NT2/D1 (cell line): ENCODE data around the gene SARDH.

Source experiments
- DNase-seq: peaks from one replicate; pipeline ENCODE4 v3.0.0-alpha.2; 2011; ENCODE audit warnings: low read depth, low spot score
- H3K27me3 ChIP-seq: 2 replicates; pipeline ENCODE4 v1.6.0; 2011; ENCODE audit warnings: mild to moderate bottlenecking; ENCODE audit not compliant: insufficient read length, insufficient read depth
- H3K36me3 ChIP-seq: 2 replicates; pipeline ENCODE4 v1.6.1; 2011; ENCODE audit warnings: mild to moderate bottlenecking, low read length, mixed read lengths; ENCODE audit not compliant: insufficient read depth, insufficient read length
- H3K4me1 ChIP-seq: 2 replicates; pipeline ENCODE4 v1.5.1; 2011; ENCODE audit not compliant: insufficient read depth, insufficient read length
- H3K4me3 ChIP-seq: 2 replicates; pipeline ENCODE4 v1.5.1; 2011; ENCODE audit warnings: low read depth; ENCODE audit not compliant: insufficient read length
- H3K9ac ChIP-seq: 2 replicates; pipeline ENCODE4 v1.6.0; 2011; ENCODE audit warnings: low read depth; ENCODE audit not compliant: insufficient read length
- H3K9me3 ChIP-seq: 2 replicates; pipeline ENCODE4 v1.5.1; 2011; ENCODE audit warnings: mild to moderate bottlenecking, low read length; ENCODE audit not compliant: insufficient read depth
- SUZ12 ChIP-seq: IDR thresholded peaks from 2 replicates; pipeline ENCODE4 v1.6.1; 2011; ENCODE audit not compliant: insufficient read length, insufficient read depth; ENCODE audit errors: extremely low read depth
- YY1 ChIP-seq: IDR thresholded peaks from 2 replicates; pipeline ENCODE4 v1.6.1; 2011; ENCODE audit not compliant: insufficient read length, insufficient read depth
- ZNF274 ChIP-seq: IDR thresholded peaks from 2 replicates; pipeline ENCODE4 v1.6.1; 2011; ENCODE audit warnings: mild to moderate bottlenecking, low read depth, low read length

SARDH gene

DNA sequence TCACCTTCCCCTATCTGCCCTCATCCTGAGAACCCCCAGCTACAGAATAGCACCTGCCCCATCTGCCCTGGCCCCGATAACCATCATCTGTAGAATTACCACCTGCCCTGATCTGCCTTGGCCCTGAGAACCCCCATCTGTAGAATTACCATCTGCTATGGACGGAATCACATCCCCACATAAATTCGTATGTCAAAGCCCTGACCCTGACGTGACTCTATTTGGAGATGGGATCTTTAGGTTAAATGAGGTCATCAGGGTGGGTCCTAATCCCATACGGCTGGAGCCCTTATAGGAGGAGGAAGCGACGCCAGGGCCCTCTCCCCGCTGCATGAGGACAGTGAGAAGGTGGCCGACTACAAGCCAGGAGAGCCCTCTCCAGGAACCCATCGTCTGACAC lies 32.6 kb downstream of the SARDH start:
- DNase-seq: no peak
- Histone ChIP-seq H3K27me3 (no peaks in the 10 kb centered on the region), H3K36me3 (no peaks in the 10 kb centered on the region), H3K9me3 (no peaks in the 10 kb centered on the region), H3K4me1 (peaks cover 9% of the 10 kb centered on the region), H3K4me3 (no peak overlapping the region), H3K9ac (no peak overlapping the region)
- no peak for TF ChIP-seq SUZ12
- TF ChIP-seq YY1: no peak

DNA sequence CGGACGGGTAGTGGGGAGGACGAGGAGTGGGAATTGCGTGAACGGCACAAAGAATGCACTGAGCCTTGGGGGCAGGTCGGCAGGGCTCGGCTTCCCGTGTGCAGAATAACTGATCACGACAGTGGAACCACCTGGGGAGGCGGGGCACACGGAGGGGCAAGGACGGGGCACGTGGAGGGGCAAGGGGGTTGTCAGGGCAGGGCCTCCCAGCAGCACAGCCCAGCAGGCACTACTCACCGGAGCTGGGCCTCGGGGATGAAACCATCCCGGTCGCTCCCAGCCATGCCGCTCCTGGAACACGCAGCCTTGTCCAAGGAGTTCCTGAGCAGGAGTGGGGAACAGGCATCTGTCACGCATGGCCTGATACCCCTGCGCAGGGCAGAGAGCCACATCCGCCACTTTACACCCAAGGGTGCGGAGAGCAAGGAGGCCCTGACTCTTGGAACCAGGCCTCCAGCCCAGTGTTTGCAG lies 33.4 kb downstream of the SARDH start:
- no peak overlapping the region for H3K4me3 ChIP-seq
- no peaks in the 10 kb centered on the region for H3K36me3 ChIP-seq
- H3K9me3 ChIP-seq: no peaks in the 10 kb centered on the region
- no peaks in the 10 kb centered on the region for H3K27me3 ChIP-seq
- H3K9ac ChIP-seq: no peak overlapping the region
- no peak for TF ChIP-seq SUZ12
- no peak for TF ChIP-seq ZNF274
- TF ChIP-seq YY1: no peak
- no peak for DNase-seq
- peaks cover 9% of the 10 kb centered on the region for H3K4me1 ChIP-seq

DNA sequence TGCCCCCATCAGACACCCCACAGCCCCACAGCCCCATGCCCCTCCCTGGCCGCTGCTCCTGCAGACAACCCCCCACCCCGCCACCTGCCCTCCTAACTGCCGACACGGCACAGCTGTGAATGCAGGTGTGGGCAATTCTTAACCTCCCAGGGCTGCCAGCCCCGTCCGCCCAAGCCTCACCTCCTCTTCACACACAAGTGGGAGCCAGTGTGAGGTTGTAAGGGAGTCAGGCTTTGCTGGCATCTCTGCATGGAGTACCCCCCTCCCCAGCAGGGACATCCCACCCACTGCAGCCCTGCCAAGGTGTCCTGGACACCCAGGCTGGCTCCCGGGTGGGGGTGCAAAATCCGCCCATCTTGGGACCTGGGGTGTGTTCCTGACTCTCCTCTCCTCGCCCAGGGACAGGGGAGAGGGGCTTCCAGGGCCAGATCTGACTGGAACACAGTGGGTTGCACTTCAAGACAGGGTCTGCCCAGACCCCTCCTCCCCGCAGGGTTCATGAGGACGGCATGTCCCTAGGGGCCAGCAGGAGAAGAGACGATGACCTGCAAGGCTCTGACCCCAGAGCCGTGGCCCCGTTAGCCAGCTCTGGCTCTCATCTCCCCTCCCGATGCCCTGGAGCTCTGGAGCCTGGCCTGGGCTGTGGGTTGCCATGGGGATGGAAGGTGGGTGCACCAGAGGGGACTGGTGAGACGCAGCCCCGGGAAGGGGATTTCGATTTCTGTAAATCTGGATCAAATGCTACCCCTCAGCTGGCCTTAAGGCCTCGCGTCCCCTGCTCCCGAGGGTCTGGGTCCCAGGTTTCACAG lies 34.4 kb downstream of the SARDH start:
- H3K9me3 ChIP-seq: no peaks in the 10 kb centered on the region
- H3K27me3 ChIP-seq: no peaks in the 10 kb centered on the region
- no peak for TF ChIP-seq SUZ12
- TF ChIP-seq ZNF274: no peak
- no peak for TF ChIP-seq YY1
- no peak overlapping the region for H3K9ac ChIP-seq
- no peak overlapping the region for H3K4me3 ChIP-seq
- DNase-seq: no peak
- H3K4me1 ChIP-seq: peaks cover 9% of the 10 kb centered on the region
- no peaks in the 10 kb centered on the region for H3K36me3 ChIP-seq

DNA sequence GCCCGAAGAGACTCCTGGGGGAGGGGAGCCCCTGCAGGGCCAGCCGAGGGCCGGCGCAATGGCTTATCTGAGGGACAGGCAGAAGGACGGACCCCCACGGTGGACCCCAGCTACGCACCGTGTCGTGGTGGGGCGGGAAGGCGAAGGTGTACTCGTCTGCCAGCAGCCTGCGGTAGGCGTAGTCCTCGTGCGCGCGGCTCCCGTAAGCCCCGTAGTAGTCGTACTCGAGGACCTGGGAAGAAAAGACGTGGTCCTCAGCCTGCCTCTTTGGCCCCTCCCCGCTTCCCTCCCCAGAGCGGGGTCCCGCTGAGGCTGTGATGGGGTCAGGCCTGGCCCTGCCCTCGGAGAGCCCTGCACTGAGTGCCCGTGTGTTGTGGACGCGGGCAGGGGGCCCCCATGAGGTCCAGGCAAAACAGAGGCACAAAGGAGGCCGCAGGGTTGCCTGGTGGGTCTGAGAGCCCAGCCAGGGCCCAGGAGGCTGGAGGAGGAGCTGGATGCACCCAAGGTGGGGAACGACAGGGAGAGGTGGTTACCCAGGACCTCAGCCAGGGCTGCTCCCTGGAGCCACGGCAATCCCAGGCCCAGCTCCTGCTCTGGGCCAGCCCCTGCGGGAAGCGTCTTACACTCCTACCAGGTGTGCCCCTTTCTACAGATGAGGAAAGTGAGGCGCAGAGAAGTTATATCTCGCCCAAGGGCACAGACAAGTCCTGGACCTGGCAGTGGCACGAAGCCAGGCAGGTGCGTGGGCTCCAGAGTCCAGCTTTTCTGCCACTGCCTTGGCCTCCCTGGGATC lies 35.2 kb downstream of the SARDH start:
- Histone ChIP-seq H3K9ac (peak overlapping the region; percentile 57), H3K4me1 (peaks cover 9% of the 10 kb centered on the region), H3K9me3 (no peaks in the 10 kb centered on the region), H3K4me3 (no peak overlapping the region), H3K36me3 (no peaks in the 10 kb centered on the region), H3K27me3 (no peaks in the 10 kb centered on the region)
- TF ChIP-seq YY1 (no peak), SUZ12 (no peak), ZNF274 (no peak)
- no peak for DNase-seq

DNA sequence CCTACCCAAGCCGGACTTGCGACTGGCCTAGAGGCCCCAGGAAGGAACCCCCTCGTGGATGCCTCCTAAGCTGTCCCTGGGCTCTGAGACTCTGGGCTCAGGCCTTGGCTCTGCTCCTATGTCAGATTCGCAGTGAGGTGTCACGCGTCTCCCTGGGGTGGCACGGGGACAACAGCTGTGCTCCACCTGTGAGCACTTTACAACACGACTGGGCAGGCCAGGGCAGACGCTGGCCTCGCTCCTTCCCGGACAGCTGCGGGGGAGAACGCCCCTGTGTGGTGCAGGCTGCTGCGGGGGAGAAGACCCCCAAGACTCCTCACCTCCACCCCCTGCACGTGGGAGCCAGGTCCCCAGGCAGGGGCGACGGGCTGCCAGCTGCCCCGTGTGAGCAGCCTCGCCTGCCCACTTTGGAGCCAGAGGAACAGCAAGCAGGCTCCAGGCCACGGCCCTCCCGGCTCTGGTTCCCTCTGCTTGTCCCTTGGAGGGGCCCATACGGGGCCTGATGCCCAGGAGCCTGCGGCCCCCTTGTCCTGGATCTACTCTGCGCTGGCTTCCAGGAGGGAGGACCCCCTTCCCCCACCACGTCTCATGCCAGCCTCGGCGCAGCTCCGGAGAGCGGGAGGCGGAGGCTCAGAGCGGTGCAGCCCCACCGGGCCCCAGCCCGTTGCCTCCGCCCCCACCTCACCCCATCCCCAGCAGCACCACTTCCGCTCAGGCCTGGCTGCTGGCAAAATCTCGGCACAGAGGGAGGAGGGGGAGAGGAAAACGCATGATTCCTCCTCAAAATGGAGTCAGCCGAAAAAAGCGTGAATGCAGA lies 36.0 kb downstream of the SARDH start:
- Histone ChIP-seq H3K27me3 (no peaks in the 10 kb centered on the region), H3K9ac (peak overlapping the region; percentile 57), H3K4me3 (no peak overlapping the region), H3K36me3 (no peaks in the 10 kb centered on the region), H3K4me1 (peaks cover 8% of the 10 kb centered on the region), H3K9me3 (no peaks in the 10 kb centered on the region)
- DNase-seq: no peak
- TF ChIP-seq SUZ12 (no peak), YY1 (no peak), ZNF274 (no peak)

DNA sequence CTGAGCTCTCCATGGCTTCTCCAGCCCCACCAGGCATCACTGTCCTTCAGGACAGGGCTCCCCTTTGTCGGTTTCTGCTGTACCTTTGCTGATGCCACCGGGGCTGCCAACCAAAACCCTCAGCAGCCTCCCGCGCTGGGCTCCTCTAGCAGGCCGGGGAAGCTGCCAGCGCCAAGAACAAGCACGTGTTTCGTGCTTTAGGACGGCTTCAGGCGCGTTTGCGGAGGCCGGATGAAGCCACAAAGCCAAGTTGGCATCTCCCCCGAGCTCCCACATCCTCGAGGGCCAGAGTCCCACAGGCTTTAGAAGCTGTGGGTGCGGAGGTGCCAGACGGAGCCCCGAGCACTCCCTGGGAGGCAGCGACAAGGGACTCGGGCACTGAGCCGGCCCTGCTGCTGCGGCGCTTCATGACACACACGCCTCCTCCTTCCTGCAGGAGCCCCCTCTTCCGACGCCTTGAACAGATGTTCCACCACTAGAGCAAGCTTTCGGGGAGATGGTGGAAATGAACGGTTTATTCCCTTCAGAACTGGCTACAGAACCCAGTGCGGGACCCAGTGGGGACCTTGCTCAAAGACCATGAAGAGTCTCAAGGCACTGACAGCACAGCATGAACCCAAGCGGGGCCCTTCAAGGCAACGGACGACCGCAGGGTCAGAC lies 36.7 kb downstream of the SARDH start:
- Histone ChIP-seq H3K4me3 (no peak overlapping the region), H3K27me3 (no peaks in the 10 kb centered on the region), H3K9ac (no peak overlapping the region), H3K4me1 (peaks cover 6% of the 10 kb centered on the region), H3K36me3 (no peaks in the 10 kb centered on the region), H3K9me3 (no peaks in the 10 kb centered on the region)
- DNase-seq: no peak
- TF ChIP-seq SUZ12 (no peak), YY1 (no peak), ZNF274 (no peak)
